Peyer's patch (tissue), 4 donors: ENCODE data around the gene SMC3.
"Not testable (repeated sequence)": the region's sequence is repeated elsewhere in the genome, so short reads cannot be mapped to it uniquely, and the experiment has no call there.

Source experiments
- POLR2A ChIP-seq, 2 donors: fragments of 450-650 bp; IDR thresholded peaks; one replicate each; pipeline ENCODE4 v1.5.1; 2017; ENCODE audit warnings: antibody characterized with exemption in 2 of 2, mild to moderate bottlenecking in 2 of 2, moderate library complexity in 2 of 2
- TF ChIP-seq, protein P1 (sequence below), 6 experiments: fragments of 450-650 bp in 4 of 6; fragments of 200-600 bp in 2 of 6; sonication (generic) in 1 of 6; IDR thresholded peaks; one replicate each; pipeline ENCODE4 v1.5.1; 2017 to 2019; ENCODE audit warnings: antibody characterized with exemption in 6 of 6, mild to moderate bottlenecking in 3 of 6, moderate library complexity in 1 of 6

DNA sequence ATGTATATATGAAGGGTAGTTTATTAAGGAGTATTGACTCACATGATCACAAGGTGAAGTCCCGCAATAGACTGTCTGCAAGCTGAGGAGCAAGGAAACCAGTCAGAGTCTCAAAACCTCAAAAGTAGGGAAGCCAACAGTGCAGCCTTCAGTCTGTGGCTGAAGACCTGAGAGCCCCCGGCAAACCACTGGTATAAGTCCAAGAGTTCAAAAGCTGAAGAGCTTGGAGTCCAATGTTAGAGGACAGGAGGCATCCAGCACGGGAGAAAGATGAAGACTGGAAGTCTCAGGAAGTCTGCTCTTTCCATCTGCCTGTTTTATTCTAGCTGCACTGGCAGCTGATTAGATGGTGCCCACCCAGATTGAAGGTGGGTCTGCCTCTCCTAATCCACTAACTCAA lies 43.3 kb downstream of the SMC3 start:
- TF ChIP-seq, protein P1, sequence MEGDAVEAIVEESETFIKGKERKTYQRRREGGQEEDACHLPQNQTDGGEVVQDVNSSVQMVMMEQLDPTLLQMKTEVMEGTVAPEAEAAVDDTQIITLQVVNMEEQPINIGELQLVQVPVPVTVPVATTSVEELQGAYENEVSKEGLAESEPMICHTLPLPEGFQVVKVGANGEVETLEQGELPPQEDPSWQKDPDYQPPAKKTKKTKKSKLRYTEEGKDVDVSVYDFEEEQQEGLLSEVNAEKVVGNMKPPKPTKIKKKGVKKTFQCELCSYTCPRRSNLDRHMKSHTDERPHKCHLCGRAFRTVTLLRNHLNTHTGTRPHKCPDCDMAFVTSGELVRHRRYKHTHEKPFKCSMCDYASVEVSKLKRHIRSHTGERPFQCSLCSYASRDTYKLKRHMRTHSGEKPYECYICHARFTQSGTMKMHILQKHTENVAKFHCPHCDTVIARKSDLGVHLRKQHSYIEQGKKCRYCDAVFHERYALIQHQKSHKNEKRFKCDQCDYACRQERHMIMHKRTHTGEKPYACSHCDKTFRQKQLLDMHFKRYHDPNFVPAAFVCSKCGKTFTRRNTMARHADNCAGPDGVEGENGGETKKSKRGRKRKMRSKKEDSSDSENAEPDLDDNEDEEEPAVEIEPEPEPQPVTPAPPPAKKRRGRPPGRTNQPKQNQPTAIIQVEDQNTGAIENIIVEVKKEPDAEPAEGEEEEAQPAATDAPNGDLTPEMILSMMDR (IDR thresholded peaks at IDR 0.05), result not testable (repeated sequence)
- not testable (repeated sequence) for TF ChIP-seq POLR2A (IDR thresholded peaks at IDR 0.05)
